Trophoblast cell (in vitro differentiated cells and primary cell): Measurements from ENCODE around the gene RAB13.

ENCODE experiments used
- DNase-seq, 2 donors: peaks; one replicate each; pipeline ENCODE4 v3.0.0-alpha.2; 2016
- H2AFZ ChIP-seq: 2 replicates; pipeline ENCODE4 v1.6.1; 2013; ENCODE audit warnings: low read length, moderate library complexity, mild to moderate bottlenecking; ENCODE audit not compliant: insufficient read depth, poor library complexity
- H2AK5ac ChIP-seq: 2 replicates; pipeline ENCODE4 v1.6.1; 2013; ENCODE audit warnings: mild to moderate bottlenecking, low read length
- H2BK120ac ChIP-seq: 2 replicates; pipeline ENCODE4 v1.6.1; 2013; ENCODE audit warnings: low read length, mild to moderate bottlenecking, moderate library complexity; ENCODE audit not compliant: insufficient read depth, poor library complexity
- H2BK12ac ChIP-seq: 2 replicates; pipeline ENCODE4 v1.6.1; 2013; ENCODE audit warnings: mild to moderate bottlenecking, low read length, moderate library complexity
- H2BK5ac ChIP-seq: 2 replicates; pipeline ENCODE4 v1.6.1; 2013; ENCODE audit warnings: low read length, low read depth, moderate library complexity, mild to moderate bottlenecking; ENCODE audit not compliant: poor library complexity
- H3K14ac ChIP-seq: 2 replicates; pipeline ENCODE4 v1.6.1; 2013; ENCODE audit warnings: mild to moderate bottlenecking, low read length
- H3K18ac ChIP-seq: 2 replicates; pipeline ENCODE4 v1.6.1; 2013; ENCODE audit warnings: mild to moderate bottlenecking, low read length
- H3K23ac ChIP-seq: 2 replicates; pipeline ENCODE4 v1.6.1; 2013; ENCODE audit warnings: low read length
- H3K27ac ChIP-seq: 2 replicates; pipeline ENCODE4 v1.5.1; 2013; ENCODE audit warnings: low read depth, mild to moderate bottlenecking, inconsistent platforms, low read length, moderate library complexity
- H3K27me3 ChIP-seq: 2 replicates; pipeline ENCODE4 v1.6.1; 2013; ENCODE audit warnings: inconsistent platforms, mild to moderate bottlenecking, low read length, moderate library complexity; ENCODE audit not compliant: insufficient read depth
- H3K36me3 ChIP-seq, 2 experiments: 1 replicate in 1 of 2; 2 replicates in 1 of 2; pipeline ENCODE4 v1.6.1; 2013; ENCODE audit warnings: low read length in 2 of 2, mild to moderate bottlenecking in 2 of 2, moderate library complexity in 1 of 2; ENCODE audit not compliant: insufficient read depth in 2 of 2, control insufficient read depth in 1 of 2
- H3K4ac ChIP-seq: 2 replicates; pipeline ENCODE4 v1.6.1; 2013; ENCODE audit warnings: low read depth, mild to moderate bottlenecking, low read length, moderate library complexity
- H3K4me1 ChIP-seq, 2 experiments: 1 replicate in 1 of 2; 2 replicates in 1 of 2; pipeline ENCODE4 v1.6.1; 2013; ENCODE audit warnings: low read length in 2 of 2, mild to moderate bottlenecking in 2 of 2, moderate library complexity in 1 of 2; ENCODE audit not compliant: insufficient read depth in 2 of 2, control insufficient read depth in 1 of 2
- H3K4me2 ChIP-seq: 2 replicates; pipeline ENCODE4 v1.6.1; 2013; ENCODE audit warnings: inconsistent platforms, mild to moderate bottlenecking, low read length, moderate library complexity
- H3K4me3 ChIP-seq: 2 replicates; pipeline ENCODE4 v1.5.1; 2013; ENCODE audit warnings: mild to moderate bottlenecking, low read depth, low read length, inconsistent platforms
- H3K79me1 ChIP-seq: one replicate; pipeline ENCODE4 v1.6.1; 2013; ENCODE audit warnings: low read length
- H3K79me2 ChIP-seq: 2 replicates; pipeline ENCODE4 v1.6.1; 2013; ENCODE audit warnings: low read length, mild to moderate bottlenecking; ENCODE audit not compliant: control insufficient read depth, insufficient read depth, poor library complexity
- H3K9ac ChIP-seq: 2 replicates; pipeline ENCODE4 v1.6.1; 2013; ENCODE audit warnings: mild to moderate bottlenecking, low read length
- H3K9me3 ChIP-seq: 2 replicates; pipeline ENCODE4 v1.6.1; 2013; ENCODE audit warnings: low read depth, mild to moderate bottlenecking, control low read depth, inconsistent platforms, low read length; ENCODE audit not compliant: insufficient read depth
- H4K12ac ChIP-seq: 2 replicates; pipeline ENCODE4 v1.6.1; 2013; ENCODE audit warnings: low read depth, mild to moderate bottlenecking, low read length, moderate library complexity
- H4K8ac ChIP-seq: 2 replicates; pipeline ENCODE4 v1.6.1; 2013; ENCODE audit warnings: low read depth, mild to moderate bottlenecking, low read length, moderate library complexity
- H4K91ac ChIP-seq: one replicate; pipeline ENCODE4 v1.6.1; 2013; ENCODE audit warnings: low read depth, mild to moderate bottlenecking, low read length, moderate library complexity
- WGBS: extraction: QIAGEN DNeasy Blood & Tissue Kit; methylation state at CpG from one replicate; pipeline ENCODE4 v1.1.7; 2013; ENCODE audit warnings: missing lambda C conversion rate; ENCODE audit not compliant: insufficient read length, insufficient coverage; ENCODE audit errors: extremely low coverage; 5-methylcytosine and 5-hydroxymethylcytosine counted together

The RAB13 gene

GRCh38 chr1:153973071-153973470 lies 13.1 kb downstream of the RAB13 start:
- H3K27ac ChIP-seq, result no peak overlapping the region

GRCh38 chr1:153970346-153970745 lies 15.8 kb downstream of the RAB13 start:
- H3K4me3 ChIP-seq, result no peak overlapping the region
- no peaks in the 10 kb centered on the region for H3K27me3 ChIP-seq
- no peak overlapping the region for H3K18ac ChIP-seq
- H2BK12ac ChIP-seq, result no peak overlapping the region
- H4K8ac ChIP-seq, result no peak overlapping the region
- no peak overlapping the region for H3K4me2 ChIP-seq
- WGBS, result no CpG with 5 or more reads among the region's 2 CpGs
- no peak overlapping the region for H2BK120ac ChIP-seq
- H3K79me1 ChIP-seq, result peaks cover 9% of the 10 kb centered on the region
- H3K79me2 ChIP-seq, result peaks cover 3% of the 10 kb centered on the region
- H3K4me1 ChIP-seq, result peaks cover 6 to 10% of the 10 kb centered on the region in 2 experiments
- no peak overlapping the region for H2AK5ac ChIP-seq
- no peak overlapping the region for H4K91ac ChIP-seq
- no peak overlapping the region for H2BK5ac ChIP-seq
- no peak overlapping the region for H3K9ac ChIP-seq
- no peak overlapping the region for H4K12ac ChIP-seq
- no peak overlapping the region for H3K27ac ChIP-seq
- no peak for DNase-seq
- no peak overlapping the region for H3K23ac ChIP-seq
- no peak overlapping the region for H2AFZ ChIP-seq
- H3K9me3 ChIP-seq, result peaks cover 2% of the 10 kb centered on the region
- peaks cover 15 to 20% of the 10 kb centered on the region in 2 experiments for H3K36me3 ChIP-seq
- no peak overlapping the region for H3K14ac ChIP-seq
- H3K4ac ChIP-seq, result no peak overlapping the region

More at GRCh38 chr1:153973071-153973470, 13.1 kb downstream of the RAB13 start:
- no peaks in the 10 kb centered on the region for H3K27me3 ChIP-seq
- H3K4me3 ChIP-seq, result no peak overlapping the region
- no peak overlapping the region for H3K4me2 ChIP-seq
- no peak for DNase-seq
- H2AFZ ChIP-seq, result no peak overlapping the region
- no peak overlapping the region for H3K14ac ChIP-seq
- H3K9me3 ChIP-seq, result peaks cover 2% of the 10 kb centered on the region
- H2BK5ac ChIP-seq, result no peak overlapping the region
- H3K79me2 ChIP-seq, result peaks cover 10% of the 10 kb centered on the region
- no CpG with 5 or more reads among the region's 3 CpGs for WGBS
- H3K9ac ChIP-seq, result no peak overlapping the region
- H2BK120ac ChIP-seq, result no peak overlapping the region
- no peak overlapping the region for H3K18ac ChIP-seq
- H3K4me1 ChIP-seq, result peaks cover 4% of the 10 kb centered on the region in 2 experiments
- H3K36me3 ChIP-seq, result peaks cover 20 to 26% of the 10 kb centered on the region in 2 experiments
- no peak overlapping the region for H2BK12ac ChIP-seq
- H4K8ac ChIP-seq, result no peak overlapping the region
- H2AK5ac ChIP-seq, result no peak overlapping the region
- H3K79me1 ChIP-seq, result peaks cover 9% of the 10 kb centered on the region
- no peak overlapping the region for H3K23ac ChIP-seq
- no peak overlapping the region for H3K4ac ChIP-seq
- H4K12ac ChIP-seq, result no peak overlapping the region
- H4K91ac ChIP-seq, result no peak overlapping the region

DNA sequence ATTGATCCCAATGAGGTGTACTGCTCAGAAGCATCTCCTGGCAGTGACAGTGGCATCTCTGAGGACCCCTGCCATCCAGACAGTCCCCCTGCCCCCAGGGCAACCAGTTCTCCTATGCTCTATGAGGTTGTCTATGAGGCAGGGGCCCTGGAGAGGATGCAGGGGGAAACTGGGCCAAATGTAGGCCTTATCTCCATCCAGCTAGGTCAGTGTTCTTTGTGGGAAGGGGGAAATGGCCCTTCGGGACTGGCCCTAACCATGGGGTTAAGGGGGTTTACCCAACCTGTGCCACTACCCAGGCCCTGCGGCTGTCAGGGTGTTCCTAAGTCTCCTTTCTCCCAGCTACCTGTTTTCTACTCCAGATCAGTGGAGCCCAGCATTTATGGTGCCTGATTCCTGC lies 17.2 kb downstream of the RAB13 start:
- H4K91ac ChIP-seq, result no peak overlapping the region
- peaks cover 2% of the 10 kb centered on the region for H3K9me3 ChIP-seq
- H2AFZ ChIP-seq, result no peak overlapping the region
- peaks cover 12% of the 10 kb centered on the region for H3K79me1 ChIP-seq
- no peak overlapping the region for H3K4me2 ChIP-seq
- H2BK120ac ChIP-seq, result no peak overlapping the region
- H3K36me3 ChIP-seq, result peaks cover 8 to 12% of the 10 kb centered on the region in 2 experiments
- H3K27ac ChIP-seq, result no peak overlapping the region
- no peak overlapping the region for H3K14ac ChIP-seq
- H2BK12ac ChIP-seq, result no peak overlapping the region
- H4K12ac ChIP-seq, result no peak overlapping the region
- no peak overlapping the region for H3K23ac ChIP-seq
- H3K4me3 ChIP-seq, result no peak overlapping the region
- no peak overlapping the region for H3K18ac ChIP-seq
- no peak overlapping the region for H2BK5ac ChIP-seq
- peaks cover 6 to 10% of the 10 kb centered on the region in 2 experiments for H3K4me1 ChIP-seq
- no peak overlapping the region for H4K8ac ChIP-seq
- WGBS, result no CpG with 5 or more reads among the region's 2 CpGs
- H3K27me3 ChIP-seq, result no peaks in the 10 kb centered on the region
- no peak for DNase-seq
- no peak overlapping the region for H3K4ac ChIP-seq
- no peak overlapping the region for H3K9ac ChIP-seq
- no peak overlapping the region for H2AK5ac ChIP-seq
- peaks cover 3% of the 10 kb centered on the region for H3K79me2 ChIP-seq

DNA sequence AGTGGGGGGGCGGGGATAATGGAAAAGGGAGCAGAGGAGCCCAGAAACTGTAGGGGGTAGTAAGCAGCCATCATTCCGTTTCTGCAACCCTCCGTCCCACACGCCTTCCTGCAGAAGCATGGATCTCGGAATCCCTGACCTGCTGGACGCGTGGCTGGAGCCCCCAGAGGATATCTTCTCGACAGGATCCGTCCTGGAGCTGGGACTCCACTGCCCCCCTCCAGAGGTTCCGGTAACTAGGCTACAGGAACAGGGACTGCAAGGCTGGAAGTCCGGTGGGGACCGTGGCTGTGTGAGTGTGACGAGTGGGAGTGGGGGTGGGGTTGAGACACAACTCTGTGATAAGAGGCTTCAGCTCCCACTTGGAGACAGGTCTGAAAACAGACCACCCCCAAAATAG lies 17.7 kb downstream of the RAB13 start:
- Histone ChIP-seq H3K36me3 (peaks cover 2 to 7% of the 10 kb centered on the region in 2 experiments), H2BK5ac (no peak overlapping the region), H3K79me1 (peaks cover 16% of the 10 kb centered on the region), H2AFZ (no peak overlapping the region), H3K14ac (peak overlapping the region; percentile 64), H3K79me2 (peaks cover 3% of the 10 kb centered on the region), H2BK120ac (no peak overlapping the region), H3K4me1 (peaks cover 6 to 10% of the 10 kb centered on the region in 2 experiments), H3K27me3 (no peaks in the 10 kb centered on the region), H4K91ac (peak overlapping the region; percentile 69), H2BK12ac (no peak overlapping the region), H3K27ac (no peak overlapping the region), H3K4ac (peak overlapping the region; percentile 9), H4K12ac (peak overlapping the region; percentile 82), H3K4me2 (peak overlapping the region; percentile 86), H4K8ac (peak overlapping the region; percentile 75), H3K4me3 (no peak overlapping the region), H3K23ac (no peak overlapping the region), H2AK5ac (peak overlapping the region; percentile 67), H3K9me3 (no peaks in the 10 kb centered on the region), H3K18ac (peak overlapping the region; percentile 5), H3K9ac (peak overlapping the region; percentile 0)
- DNase-seq, result no peak
- WGBS, result no CpG with 5 or more reads among the region's 13 CpGs
